Stimulated activated memory B cell treated with anti-CD40 and anti-IgM and Interleukin-4, amounts not matched to agents 10 μg/mL and 1 μg/mL and 100 μg/mL, for 72 hours (primary cell): Measurements from ENCODE around the gene PACS1.

Experiments
- ATAC-seq: fragments of 150-1000 bp; cut with Tn5 transposase; 2 replicates; pipeline ENCODE4 v1.10.0; 2021
- H3K27ac Mint-ChIP-seq: one replicate; pipeline ENCODE4 v1.8.0; 2022; ENCODE audit warnings: mild to moderate bottlenecking, mixed read lengths
- H3K27me3 Mint-ChIP-seq: one replicate; pipeline ENCODE4 v1.8.0; 2022; ENCODE audit warnings: mixed read lengths
- H3K36me3 Mint-ChIP-seq: one replicate; pipeline ENCODE4 v1.8.0; 2022; ENCODE audit warnings: mixed read lengths
- H3K4me1 Mint-ChIP-seq: one replicate; pipeline ENCODE4 v1.8.0; 2022; ENCODE audit warnings: mixed read lengths
- H3K4me3 Mint-ChIP-seq: one replicate; pipeline ENCODE4 v1.8.0; 2022; ENCODE audit warnings: mild to moderate bottlenecking, moderate library complexity, mixed read lengths
- H3K9me3 Mint-ChIP-seq: one replicate; pipeline ENCODE4 v1.8.0; 2022; ENCODE audit warnings: mixed read lengths

PACS1 gene

GRCh38 chr11:66186470-66186869 lies 116.4 kb downstream of the PACS1 start:
- Mint-ChIP-seq H3K9me3 (peaks cover 4% of the 10 kb centered on the region), H3K36me3 (peaks cover 14% of the 10 kb centered on the region), H3K27ac (no peak overlapping the region), H3K4me3 (no peak overlapping the region), H3K4me1 (peaks cover 31% of the 10 kb centered on the region), H3K27me3 (no peaks in the 10 kb centered on the region)
- ATAC-seq: no peak

GRCh38 chr11:66187453-66187852 lies 117.4 kb downstream of the PACS1 start:
- H3K27me3 Mint-ChIP-seq: no peaks in the 10 kb centered on the region

GRCh38 chr11:66188580-66188979 lies 118.5 kb downstream of the PACS1 start:
- Mint-ChIP-seq H3K4me3 (no peak overlapping the region), H3K36me3 (peaks cover 23% of the 10 kb centered on the region), H3K4me1 (peaks cover 32% of the 10 kb centered on the region)

More at GRCh38 chr11:66187453-66187852, 117.4 kb downstream of the PACS1 start:
- ATAC-seq: no peak
- H3K4me1 Mint-ChIP-seq: peaks cover 36% of the 10 kb centered on the region
- no peak overlapping the region for H3K27ac Mint-ChIP-seq
- H3K4me3 Mint-ChIP-seq: no peak overlapping the region
- peaks cover 14% of the 10 kb centered on the region for H3K36me3 Mint-ChIP-seq
- peaks cover 4% of the 10 kb centered on the region for H3K9me3 Mint-ChIP-seq

GRCh38 chr11:66189031-66189745 lies 119.1 kb downstream of the PACS1 start:
- H3K4me3 Mint-ChIP-seq: no peak overlapping the region
- peaks cover 31% of the 10 kb centered on the region for H3K4me1 Mint-ChIP-seq
- no peaks in the 10 kb centered on the region for H3K27me3 Mint-ChIP-seq
- no peak for ATAC-seq
- peaks cover 23% of the 10 kb centered on the region for H3K36me3 Mint-ChIP-seq
- no peak overlapping the region for H3K27ac Mint-ChIP-seq
- peaks cover 4% of the 10 kb centered on the region for H3K9me3 Mint-ChIP-seq

More at GRCh38 chr11:66188580-66188979, 118.5 kb downstream of the PACS1 start:
- H3K27me3 Mint-ChIP-seq: no peaks in the 10 kb centered on the region
- no peak overlapping the region for H3K27ac Mint-ChIP-seq
- peaks cover 4% of the 10 kb centered on the region for H3K9me3 Mint-ChIP-seq
- ATAC-seq: no peak

GRCh38 chr11:66190786-66191185 lies 120.7 kb downstream of the PACS1 start:
- H3K4me1 Mint-ChIP-seq: peaks cover 26% of the 10 kb centered on the region
- H3K4me3 Mint-ChIP-seq: no peak overlapping the region
- H3K36me3 Mint-ChIP-seq: peaks cover 28% of the 10 kb centered on the region
- H3K27ac Mint-ChIP-seq: peak overlapping the region; percentile 17
- H3K27me3 Mint-ChIP-seq: no peaks in the 10 kb centered on the region
- H3K9me3 Mint-ChIP-seq: peaks cover 4% of the 10 kb centered on the region
- no peak for ATAC-seq

- peak overlapping the region; percentile 68 for H3K27ac Mint-ChIP-seq
- H3K36me3 Mint-ChIP-seq: peaks cover 24% of the 10 kb centered on the region
- H3K4me3 Mint-ChIP-seq: no peak overlapping the region
- H3K9me3 Mint-ChIP-seq: peaks cover 2% of the 10 kb centered on the region
- peaks cover 24% of the 10 kb centered on the region for H3K4me1 Mint-ChIP-seq
- no peak for ATAC-seq
- H3K27me3 Mint-ChIP-seq: no peaks in the 10 kb centered on the region
These were observed 122.2 kb downstream of the PACS1 start for GRCh38 chr11:66192181-66192863.

GRCh38 chr11:66194391-66194790 lies 124.3 kb downstream of the PACS1 start:
- peaks cover 14% of the 10 kb centered on the region for H3K4me1 Mint-ChIP-seq
- no peak overlapping the region for H3K4me3 Mint-ChIP-seq
- H3K27ac Mint-ChIP-seq: no peak overlapping the region
- no peaks in the 10 kb centered on the region for H3K27me3 Mint-ChIP-seq
- ATAC-seq: no peak
- H3K9me3 Mint-ChIP-seq: no peaks in the 10 kb centered on the region
- H3K36me3 Mint-ChIP-seq: peaks cover 25% of the 10 kb centered on the region

GRCh38 chr11:66195867-66196266 lies 125.8 kb downstream of the PACS1 start:
- Mint-ChIP-seq H3K4me1 (peaks cover 9% of the 10 kb centered on the region), H3K27ac (no peak overlapping the region), H3K9me3 (no peaks in the 10 kb centered on the region), H3K4me3 (no peak overlapping the region), H3K27me3 (no peaks in the 10 kb centered on the region), H3K36me3 (peaks cover 37% of the 10 kb centered on the region)
- no peak for ATAC-seq

GRCh38 chr11:66203847-66204246 lies 133.8 kb downstream of the PACS1 start:
- Mint-ChIP-seq H3K27ac (no peak overlapping the region), H3K27me3 (no peaks in the 10 kb centered on the region), H3K36me3 (peaks cover 38% of the 10 kb centered on the region), H3K9me3 (peaks cover 6% of the 10 kb centered on the region), H3K4me3 (no peak overlapping the region), H3K4me1 (peaks cover 1% of the 10 kb centered on the region)
- no peak for ATAC-seq

- Mint-ChIP-seq H3K27ac (no peak overlapping the region), H3K9me3 (peaks cover 6% of the 10 kb centered on the region)
These were observed 134.3 kb downstream of the PACS1 start for GRCh38 chr11:66204412-66204811.

GRCh38 chr11:66207816-66208215 lies 137.7 kb downstream of the PACS1 start:
- ATAC-seq: no peak
- Mint-ChIP-seq H3K4me3 (no peak overlapping the region), H3K27me3 (no peaks in the 10 kb centered on the region), H3K36me3 (peaks cover 27% of the 10 kb centered on the region), H3K9me3 (peaks cover 3% of the 10 kb centered on the region), H3K27ac (no peak overlapping the region), H3K4me1 (peaks cover 7% of the 10 kb centered on the region)

More at GRCh38 chr11:66204412-66204811, 134.3 kb downstream of the PACS1 start:
- Mint-ChIP-seq H3K36me3 (peaks cover 39% of the 10 kb centered on the region), H3K4me1 (peaks cover 7% of the 10 kb centered on the region), H3K27me3 (no peaks in the 10 kb centered on the region), H3K4me3 (no peak overlapping the region)
- no peak for ATAC-seq

GRCh38 chr11:66211100-66211499 lies 141.0 kb downstream of the PACS1 start:
- Mint-ChIP-seq H3K36me3 (peaks cover 38% of the 10 kb centered on the region), H3K4me3 (no peak overlapping the region), H3K27me3 (no peaks in the 10 kb centered on the region), H3K9me3 (no peaks in the 10 kb centered on the region), H3K27ac (no peak overlapping the region), H3K4me1 (peaks cover 7% of the 10 kb centered on the region)
- no peak for ATAC-seq

GRCh38 chr11:66216911-66217310 lies 146.8 kb downstream of the PACS1 start:
- Mint-ChIP-seq H3K4me3 (no peak overlapping the region), H3K9me3 (no peaks in the 10 kb centered on the region), H3K27me3 (no peaks in the 10 kb centered on the region), H3K36me3 (peaks cover 61% of the 10 kb centered on the region), H3K4me1 (peaks cover 6% of the 10 kb centered on the region), H3K27ac (no peak overlapping the region)
- ATAC-seq: no peak

- peak overlapping the region; percentile 11 for H3K27ac Mint-ChIP-seq
- no peak overlapping the region for H3K4me3 Mint-ChIP-seq
- ATAC-seq: no peak
- H3K4me1 Mint-ChIP-seq: peaks cover 16% of the 10 kb centered on the region
- H3K9me3 Mint-ChIP-seq: no peaks in the 10 kb centered on the region
- H3K27me3 Mint-ChIP-seq: no peaks in the 10 kb centered on the region
- peaks cover 64% of the 10 kb centered on the region for H3K36me3 Mint-ChIP-seq
These were observed 148.0 kb downstream of the PACS1 start for GRCh38 chr11:66218036-66218435.

- Mint-ChIP-seq H3K27me3 (no peaks in the 10 kb centered on the region), H3K9me3 (no peaks in the 10 kb centered on the region), H3K4me1 (peaks cover 16% of the 10 kb centered on the region)
These were observed 149.0 kb downstream of the PACS1 start for GRCh38 chr11:66218846-66219620.

More at GRCh38 chr11:66218846-66219620, 149.0 kb downstream of the PACS1 start:
- H3K4me3 Mint-ChIP-seq: no peak overlapping the region
- peaks cover 57% of the 10 kb centered on the region for H3K36me3 Mint-ChIP-seq
- no peak for ATAC-seq
- H3K27ac Mint-ChIP-seq: peak overlapping the region; percentile 92
